ENCODE measurements around the gene PROB1. TPM values are rescaled to one million over a fixed set of nuclear protein-coding genes. Genes with fewer than 3 reads are reported as not detected.

The PROB1 gene
- total and polyA plus RNA-seq, 2 of the 13 experiments (the other 11 are each of a cell fraction or from before 2014, with no cell fraction given), result 0.69 to 1.1 TPM

GRCh38 chr5:139439013-139439903 is 44.4 kb upstream of the PROB1 start, which contains the start of gene DNAJC18 (continued):
- TF ChIP-seq BATF2 (CRISPR knock-in tag; IDR thresholded peaks at IDR 0.05) (no peak), PRMT3 (CRISPR knock-in tag; IDR thresholded peaks at IDR 0.05; ENCODE audit: borderline replicate concordance, low read depth) (no peak), CBX5 (CRISPR knock-in tag; IDR thresholded peaks at IDR 0.05; ENCODE audit: borderline replicate concordance) (0 out of 2 replicates have a peak, but pooled peaks have one; percentile 20), KDM6A (CRISPR knock-in tag; IDR thresholded peaks at IDR 0.05; ENCODE audit: low read depth) (no peak), YY1 (IDR thresholded peaks at IDR 0.05; ENCODE audit: insufficient read depth, insufficient replicate concordance, low read depth, low read length) (peak; percentile 80), NCOA5 (CRISPR knock-in tag; IDR thresholded peaks at IDR 0.05) (no peak), RFX1 (IDR thresholded peaks at IDR 0.05) (no peak), ZNF501 (CRISPR knock-in tag; IDR thresholded peaks at IDR 0.05) (peak; percentile 81), ZNF549 (CRISPR knock-in tag; IDR thresholded peaks at IDR 0.05) (no peak), SMAD3 (CRISPR knock-in tag; IDR thresholded peaks at IDR 0.05) (no peak), MYC (CRISPR knock-in tag; IDR thresholded peaks at IDR 0.05; ENCODE audit: borderline replicate concordance) (peak; percentile 45; the same call in 1 of the 2 replicates), ZNF451 (CRISPR knock-in tag; IDR thresholded peaks at IDR 0.05) (no peak), ZBTB10 (CRISPR knock-in tag; IDR thresholded peaks at IDR 0.05; ENCODE audit: borderline replicate concordance) (no peak), ZNF775 (CRISPR knock-in tag; IDR thresholded peaks at IDR 0.05; ENCODE audit: borderline replicate concordance) (no peak), ARID4A (CRISPR knock-in tag; IDR thresholded peaks at IDR 0.05; ENCODE audit: borderline replicate concordance) (peak; percentile 84), TEF (CRISPR knock-in tag; IDR thresholded peaks at IDR 0.05) (no peak), ZFP41 (CRISPR knock-in tag; IDR thresholded peaks at IDR 0.05; ENCODE audit: borderline replicate concordance) (no peak), KLF11 (CRISPR knock-in tag; IDR thresholded peaks at IDR 0.05) (no peak), FOXA1 (IDR thresholded peaks at IDR 0.05) (no peak), FOXA1 (CRISPR knock-in tag; IDR thresholded peaks at IDR 0.05) (no peak), NFE2 (CRISPR knock-in tag; IDR thresholded peaks at IDR 0.05) (no peak; the same call in 1 of the 2 replicates), MBNL3 (CRISPR knock-in tag; conservative IDR thresholded peaks at IDR 0.05) (no peak), ZNF343 (CRISPR knock-in tag; IDR thresholded peaks at IDR 0.05) (no peak; the same call in 1 of the 2 replicates)
